Uterus (tissue), 2 donors: ENCODE data around the gene BID.

Source experiments
- POLR2A ChIP-seq, 2 donors: fragments of 450-650 bp; IDR thresholded peaks; one replicate each; pipeline ENCODE4 v1.6.1; 2016; ENCODE audit warnings: antibody characterized with exemption in 2 of 2, mild to moderate bottlenecking in 1 of 2, moderate library complexity in 1 of 2
- TF ChIP-seq, protein P1 (sequence below), 4 experiments: fragments of 200-600 bp in 2 of 4; fragments of 450-650 bp in 2 of 4; sonication (generic) in 2 of 4; IDR thresholded peaks; one replicate each; pipeline ENCODE4 v1.5.1; 2016 to 2019; ENCODE audit warnings: antibody characterized with exemption in 4 of 4, mild to moderate bottlenecking in 2 of 4, moderate library complexity in 1 of 4

DNA sequence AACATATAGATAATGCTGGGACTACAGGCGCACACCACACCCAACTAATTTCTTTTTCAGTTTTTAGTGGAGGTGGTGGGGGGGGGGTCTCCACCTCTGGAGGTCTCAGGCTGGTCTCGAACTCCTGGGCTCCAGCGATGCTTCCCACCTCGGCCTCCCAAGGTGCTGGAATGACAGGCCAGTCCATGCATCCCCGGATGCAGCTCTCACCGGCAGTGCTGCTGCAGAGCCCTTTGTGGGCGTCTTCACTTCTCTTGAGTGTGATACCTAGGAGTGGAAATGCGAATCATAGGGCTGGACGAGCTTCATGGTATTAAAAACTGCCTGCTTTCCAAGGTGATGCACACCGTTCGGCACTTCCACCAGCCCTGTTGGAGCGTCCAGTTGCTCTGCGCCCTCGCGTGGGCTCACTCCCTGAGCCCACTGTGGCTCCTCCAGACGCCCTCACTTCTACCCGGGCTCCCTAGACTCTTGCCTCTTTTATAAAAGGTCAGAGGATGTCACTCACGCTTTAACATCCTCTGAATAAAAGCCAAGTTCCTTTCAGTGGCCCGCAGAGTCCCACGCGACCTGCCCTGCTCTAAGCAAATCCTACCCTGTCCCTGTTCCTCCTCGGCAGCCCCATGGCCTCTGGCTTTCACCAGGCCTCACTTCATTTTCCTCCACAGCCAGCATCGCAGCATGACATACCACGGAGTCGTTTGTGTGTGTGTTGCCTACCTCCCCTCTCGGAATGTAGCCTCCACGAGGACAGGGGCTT, 837 bp upstream of the BID start:
- no peak for TF ChIP-seq POLR2A (IDR thresholded peaks at IDR 0.05)
- TF ChIP-seq, protein P1, sequence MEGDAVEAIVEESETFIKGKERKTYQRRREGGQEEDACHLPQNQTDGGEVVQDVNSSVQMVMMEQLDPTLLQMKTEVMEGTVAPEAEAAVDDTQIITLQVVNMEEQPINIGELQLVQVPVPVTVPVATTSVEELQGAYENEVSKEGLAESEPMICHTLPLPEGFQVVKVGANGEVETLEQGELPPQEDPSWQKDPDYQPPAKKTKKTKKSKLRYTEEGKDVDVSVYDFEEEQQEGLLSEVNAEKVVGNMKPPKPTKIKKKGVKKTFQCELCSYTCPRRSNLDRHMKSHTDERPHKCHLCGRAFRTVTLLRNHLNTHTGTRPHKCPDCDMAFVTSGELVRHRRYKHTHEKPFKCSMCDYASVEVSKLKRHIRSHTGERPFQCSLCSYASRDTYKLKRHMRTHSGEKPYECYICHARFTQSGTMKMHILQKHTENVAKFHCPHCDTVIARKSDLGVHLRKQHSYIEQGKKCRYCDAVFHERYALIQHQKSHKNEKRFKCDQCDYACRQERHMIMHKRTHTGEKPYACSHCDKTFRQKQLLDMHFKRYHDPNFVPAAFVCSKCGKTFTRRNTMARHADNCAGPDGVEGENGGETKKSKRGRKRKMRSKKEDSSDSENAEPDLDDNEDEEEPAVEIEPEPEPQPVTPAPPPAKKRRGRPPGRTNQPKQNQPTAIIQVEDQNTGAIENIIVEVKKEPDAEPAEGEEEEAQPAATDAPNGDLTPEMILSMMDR (IDR thresholded peaks at IDR 0.05) = no peak
